ENCODE results near the gene CTNNA3.
"Not testable (repeated sequence)": the region's sequence is repeated elsewhere in the genome, so short reads cannot be mapped to it uniquely, and the experiment has no call there.

The CTNNA3 gene

DNA sequence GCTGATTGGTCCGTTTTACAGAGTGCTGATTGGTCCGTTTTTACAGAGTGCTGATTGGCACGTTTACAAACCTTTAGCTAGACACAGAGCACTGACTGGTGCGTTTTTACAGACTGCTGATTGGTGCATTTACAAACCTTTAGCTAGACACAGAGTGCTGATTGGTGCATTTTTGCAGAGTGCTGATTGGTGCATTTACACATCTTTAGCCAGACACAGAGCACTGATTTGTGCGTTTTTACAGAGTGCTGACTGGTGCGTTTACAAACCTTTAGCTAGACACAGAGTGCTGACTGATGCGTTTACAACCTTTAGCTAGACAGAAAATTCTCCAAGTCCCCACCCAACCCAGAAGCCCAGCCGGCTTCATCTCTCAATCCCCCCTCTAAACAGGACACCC is 11.9 kb downstream of the CTNNA3 start:
- H3K4me1 ChIP-seq; H3K4me3 ChIP-seq; H3K9me3 ChIP-seq; in situ Hi-C loops (cut with MboI; ENCODE audit: low sequenced_read_pairs); H3K27me3 ChIP-seq (ENCODE audit: low read depth); DNase-seq (ENCODE audit: low spot score in 2 of 2); H3K36me3 ChIP-seq (replicated peaks): not testable (repeated sequence)

DNA sequence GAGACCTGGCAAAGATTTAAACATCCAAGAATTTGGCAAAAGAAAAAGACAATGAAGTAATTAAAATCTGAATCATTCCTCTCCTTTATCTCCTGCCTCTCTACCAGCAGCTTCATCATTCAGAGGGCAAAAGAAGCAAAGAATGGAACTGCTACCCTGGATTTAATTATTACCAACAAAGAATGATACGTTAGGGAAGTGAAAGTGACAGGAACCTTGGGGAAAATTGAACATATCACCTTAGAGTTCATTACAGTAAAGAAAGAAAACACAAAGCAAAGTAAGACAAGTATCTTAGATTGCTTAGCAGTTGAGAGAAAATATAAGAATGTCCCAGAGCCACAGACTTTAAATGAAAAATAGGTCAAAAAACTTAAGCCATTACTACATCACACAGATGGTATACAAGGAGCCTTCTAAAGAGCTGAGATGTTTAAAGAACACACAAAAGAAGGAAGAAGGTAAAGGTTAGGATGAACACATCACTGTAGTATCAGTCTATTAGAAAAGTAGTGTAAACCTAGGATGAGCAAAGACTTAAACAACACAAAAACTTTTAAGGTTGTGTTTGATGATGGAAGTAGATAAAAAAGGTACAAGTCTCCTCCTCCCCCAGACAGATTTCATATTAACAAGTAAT is 17.5 kb downstream of the CTNNA3 start:
- no peaks in the 10 kb centered on the region for H3K36me3 ChIP-seq (replicated peaks)
- in situ Hi-C loops (cut with MboI; ENCODE audit: low sequenced_read_pairs), result no loop called here
- H3K27me3 ChIP-seq (ENCODE audit: low read depth), result peaks cover 4% of the 10 kb centered on the region; the same call in 1 of the 2 replicates
- H3K9me3 ChIP-seq, result no peaks in the 10 kb centered on the region; the same call in 1 of the 2 replicates
- H3K4me1 ChIP-seq, result no peaks in the 10 kb centered on the region
- no peak for DNase-seq (ENCODE audit: low spot score in 2 of 2)
- H3K4me3 ChIP-seq, result no peak overlapping the region

- DNase-seq (ENCODE audit: low spot score in 2 of 2), result no peak
- no peak overlapping the region for H3K4me3 ChIP-seq
- H3K36me3 ChIP-seq (replicated peaks), result no peaks in the 10 kb centered on the region
- no peaks in the 10 kb centered on the region for H3K4me1 ChIP-seq
- in situ Hi-C loops (cut with MboI; ENCODE audit: low sequenced_read_pairs), result no loop called here
- no peaks in the 10 kb centered on the region for H3K9me3 ChIP-seq
- H3K27me3 ChIP-seq (ENCODE audit: low read depth), result peaks cover 4% of the 10 kb centered on the region; the same call in 1 of the 2 replicates
These were observed 19.7 kb downstream of the CTNNA3 start for GRCh38 chr10:67676208-67676825.

DNA sequence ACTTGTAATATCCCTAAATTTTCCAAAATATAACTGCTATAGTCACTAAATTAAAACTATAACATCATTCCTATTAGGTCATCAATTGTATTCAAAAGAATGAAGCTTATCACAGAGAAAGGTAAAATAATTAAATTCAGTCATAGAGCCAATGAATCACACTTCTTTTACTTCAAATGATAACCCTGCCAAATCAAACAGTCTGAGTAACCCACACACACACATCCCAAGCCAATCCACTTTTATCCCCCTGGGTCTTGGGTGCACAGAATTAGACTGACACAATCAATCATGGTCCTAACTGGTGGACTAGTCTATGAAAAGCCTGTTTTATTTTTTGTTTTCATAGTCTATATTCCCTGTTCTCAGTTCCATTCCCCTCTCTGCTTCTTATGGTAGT is 25.6 kb downstream of the CTNNA3 start:
- DNase-seq (ENCODE audit: low spot score in 2 of 2), result no peak
- H3K4me1 ChIP-seq, result peaks cover 2% of the 10 kb centered on the region; the same call in 1 of the 2 replicates
- no peaks in the 10 kb centered on the region for H3K27me3 ChIP-seq (ENCODE audit: low read depth)
- no peak overlapping the region for H3K4me3 ChIP-seq
- no peaks in the 10 kb centered on the region for H3K9me3 ChIP-seq
- in situ Hi-C loops (cut with MboI; ENCODE audit: low sequenced_read_pairs), result no loop called here
- H3K36me3 ChIP-seq (replicated peaks), result no peaks in the 10 kb centered on the region

DNA sequence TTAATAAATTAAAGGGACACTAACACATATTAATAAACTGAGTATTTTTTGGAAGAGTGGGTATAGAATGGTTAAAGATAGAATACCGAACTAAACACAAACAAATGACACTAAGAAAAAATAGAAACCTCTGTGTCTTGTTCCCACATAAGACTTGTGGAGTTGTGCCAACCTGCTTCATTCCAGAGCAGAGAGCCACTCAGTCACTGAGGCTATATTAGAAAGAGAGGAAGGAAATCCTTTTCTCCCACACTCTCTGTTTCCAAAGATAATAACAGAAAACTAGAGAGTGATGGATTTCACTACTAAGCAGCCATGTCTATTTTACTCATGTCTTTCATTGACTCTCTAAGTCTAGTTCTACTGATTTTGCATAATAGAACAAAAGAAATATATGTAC is 26.0 kb downstream of the CTNNA3 start:
- in situ Hi-C loops (cut with MboI; ENCODE audit: low sequenced_read_pairs), result no loop called here
- H3K9me3 ChIP-seq, result no peaks in the 10 kb centered on the region
- no peak for DNase-seq (ENCODE audit: low spot score in 2 of 2)

DNA sequence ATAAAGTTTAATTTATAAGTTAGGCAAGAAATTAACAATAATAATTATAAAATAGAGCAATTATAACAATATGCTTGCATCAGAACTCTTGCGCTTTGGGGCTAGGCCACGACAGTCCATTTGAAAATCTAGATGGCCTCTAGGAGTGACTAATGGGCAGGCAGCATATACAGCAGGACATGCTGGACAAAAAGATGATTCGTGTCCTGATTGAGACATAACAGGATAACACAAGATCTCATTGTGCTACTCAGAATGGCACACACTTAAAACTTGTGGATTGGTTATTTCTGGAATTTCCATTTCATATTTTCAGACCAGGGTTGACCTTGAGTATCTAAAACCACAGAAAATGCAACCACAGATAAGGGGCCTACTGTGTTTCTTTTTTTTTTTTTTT is 27.5 kb downstream of the CTNNA3 start:
- Histone ChIP-seq H3K4me3 (no peak overlapping the region), H3K4me1 (peaks cover 2% of the 10 kb centered on the region; the same call in 1 of the 2 replicates), H3K36me3 (replicated peaks) (no peaks in the 10 kb centered on the region), H3K9me3 (no peaks in the 10 kb centered on the region), H3K27me3 (ENCODE audit: low read depth) (no peaks in the 10 kb centered on the region)
- in situ Hi-C loops (cut with MboI; ENCODE audit: low sequenced_read_pairs), result no loop called here
- no peak for DNase-seq (ENCODE audit: low spot score in 2 of 2)

More for the DNA sequence above, 26.0 kb downstream of the CTNNA3 start:
- H3K27me3 ChIP-seq (ENCODE audit: low read depth), result no peaks in the 10 kb centered on the region
- H3K4me1 ChIP-seq, result peaks cover 2% of the 10 kb centered on the region; the same call in 1 of the 2 replicates
- no peak overlapping the region for H3K4me3 ChIP-seq
- H3K36me3 ChIP-seq (replicated peaks), result no peaks in the 10 kb centered on the region

DNA sequence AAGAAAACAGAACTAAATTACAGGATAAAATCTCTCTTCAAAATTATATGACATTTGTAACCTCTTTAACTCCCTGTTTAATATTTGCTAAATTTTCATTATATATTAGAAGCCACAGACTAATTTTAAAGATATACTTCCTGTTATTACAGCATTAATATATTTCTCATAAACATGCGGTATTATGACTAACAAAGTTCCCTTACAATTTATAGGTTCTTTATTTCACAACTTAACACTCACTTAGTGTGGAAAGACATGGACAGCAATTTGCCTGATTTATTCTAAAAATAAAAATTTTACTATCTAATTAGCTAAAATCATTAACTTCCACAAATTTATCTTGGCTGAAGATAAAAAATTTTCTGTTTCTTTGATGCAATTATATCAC is 29.0 kb downstream of the CTNNA3 start:
- Histone ChIP-seq H3K9me3 (no peaks in the 10 kb centered on the region), H3K36me3 (replicated peaks) (no peaks in the 10 kb centered on the region), H3K27me3 (ENCODE audit: low read depth) (no peaks in the 10 kb centered on the region), H3K4me1 (peaks cover 2% of the 10 kb centered on the region; the same call in 1 of the 2 replicates), H3K4me3 (no peak overlapping the region)
- in situ Hi-C loops (cut with MboI; ENCODE audit: low sequenced_read_pairs), result no loop called here
- DNase-seq (ENCODE audit: low spot score in 2 of 2), result no peak

DNA sequence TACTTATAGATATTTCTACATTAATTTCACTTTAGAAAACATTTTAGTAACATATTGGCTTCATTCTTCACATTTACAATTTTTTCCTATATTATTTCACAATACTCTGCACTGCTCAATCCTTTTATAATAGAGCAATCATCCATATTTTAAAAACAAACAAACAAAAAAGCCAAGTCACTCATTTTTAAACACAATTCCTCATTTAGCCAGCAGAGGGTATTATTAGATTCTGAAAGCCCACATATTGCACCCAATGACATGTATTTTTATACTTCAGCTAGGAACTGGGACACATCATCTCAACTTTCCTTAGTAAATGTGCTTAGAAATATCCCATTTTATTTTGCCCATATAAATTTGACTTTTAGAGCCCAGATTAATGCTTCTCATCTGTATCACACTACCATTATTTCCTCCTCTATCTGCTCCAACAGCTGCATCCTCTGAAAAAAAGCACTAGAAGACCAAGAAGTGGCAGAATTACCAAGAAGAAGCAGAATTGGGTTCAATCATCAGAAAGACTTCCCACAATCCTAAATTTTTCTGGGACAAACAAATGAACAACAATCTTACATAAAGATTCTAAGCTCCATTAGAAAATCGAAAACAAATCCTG is 29.5 kb downstream of the CTNNA3 start:
- no peaks in the 10 kb centered on the region for H3K36me3 ChIP-seq (replicated peaks)
- in situ Hi-C loops (cut with MboI; ENCODE audit: low sequenced_read_pairs), result no loop called here
- no peak for DNase-seq (ENCODE audit: low spot score in 2 of 2)

DNA sequence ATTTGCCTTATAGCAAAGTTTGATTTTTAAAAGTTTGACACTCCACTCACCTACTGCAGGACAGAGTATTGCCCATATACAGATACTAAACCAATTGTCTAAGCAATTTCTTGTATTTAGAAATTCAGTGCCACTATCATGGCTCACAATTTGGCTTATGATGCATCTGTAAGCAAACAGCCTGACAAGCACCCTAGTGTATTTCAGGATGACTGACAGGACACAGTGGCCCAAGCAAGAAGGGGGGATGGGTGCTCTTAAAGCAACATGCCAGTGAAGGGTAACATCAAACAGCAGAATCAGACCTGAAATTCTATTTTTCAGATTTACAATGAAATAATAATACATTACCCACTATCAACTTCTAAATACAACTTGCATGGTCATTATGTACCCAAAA is 30.5 kb downstream of the CTNNA3 start:
- in situ Hi-C loops (cut with MboI; ENCODE audit: low sequenced_read_pairs), result no loop called here
- Histone ChIP-seq H3K36me3 (replicated peaks) (no peaks in the 10 kb centered on the region), H3K27me3 (ENCODE audit: low read depth) (no peaks in the 10 kb centered on the region), H3K4me1 (peaks cover 2% of the 10 kb centered on the region; the same call in 1 of the 2 replicates), H3K9me3 (no peaks in the 10 kb centered on the region), H3K4me3 (no peak overlapping the region)
- DNase-seq (ENCODE audit: low spot score in 2 of 2), result peak in 1 of 2 experiments; percentile 20

More for the DNA sequence above, 29.5 kb downstream of the CTNNA3 start:
- no peaks in the 10 kb centered on the region for H3K9me3 ChIP-seq
- no peaks in the 10 kb centered on the region for H3K27me3 ChIP-seq (ENCODE audit: low read depth)
- no peak overlapping the region for H3K4me3 ChIP-seq
- peaks cover 2% of the 10 kb centered on the region; the same call in 1 of the 2 replicates for H3K4me1 ChIP-seq

DNA sequence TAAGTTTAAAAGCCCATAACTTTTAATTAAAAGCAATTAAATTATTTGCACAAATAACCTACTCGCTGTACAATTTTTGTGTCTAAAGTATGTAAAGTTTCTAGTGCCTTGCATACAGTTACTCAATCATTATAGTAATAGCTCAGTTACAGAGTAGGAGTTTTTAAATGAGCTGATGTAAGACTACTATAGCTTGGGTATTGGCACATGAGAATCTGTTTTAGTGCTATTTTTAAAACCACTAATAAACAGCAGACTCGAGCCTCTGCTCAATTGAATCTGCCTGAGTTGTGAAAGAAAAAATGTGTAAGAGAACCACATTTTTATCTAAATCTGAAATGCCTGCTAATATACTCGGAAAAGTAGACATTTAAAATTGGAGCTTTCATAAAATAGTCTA is 31.1 kb downstream of the CTNNA3 start:
- in situ Hi-C loops (cut with MboI; ENCODE audit: low sequenced_read_pairs), result no loop called here
- no peaks in the 10 kb centered on the region for H3K27me3 ChIP-seq (ENCODE audit: low read depth)
- no peaks in the 10 kb centered on the region for H3K36me3 ChIP-seq (replicated peaks)
- DNase-seq (ENCODE audit: low spot score in 2 of 2), result no peak
- peaks cover 2% of the 10 kb centered on the region; the same call in 1 of the 2 replicates for H3K4me1 ChIP-seq
- H3K9me3 ChIP-seq, result no peaks in the 10 kb centered on the region
- H3K4me3 ChIP-seq, result no peak overlapping the region

DNA sequence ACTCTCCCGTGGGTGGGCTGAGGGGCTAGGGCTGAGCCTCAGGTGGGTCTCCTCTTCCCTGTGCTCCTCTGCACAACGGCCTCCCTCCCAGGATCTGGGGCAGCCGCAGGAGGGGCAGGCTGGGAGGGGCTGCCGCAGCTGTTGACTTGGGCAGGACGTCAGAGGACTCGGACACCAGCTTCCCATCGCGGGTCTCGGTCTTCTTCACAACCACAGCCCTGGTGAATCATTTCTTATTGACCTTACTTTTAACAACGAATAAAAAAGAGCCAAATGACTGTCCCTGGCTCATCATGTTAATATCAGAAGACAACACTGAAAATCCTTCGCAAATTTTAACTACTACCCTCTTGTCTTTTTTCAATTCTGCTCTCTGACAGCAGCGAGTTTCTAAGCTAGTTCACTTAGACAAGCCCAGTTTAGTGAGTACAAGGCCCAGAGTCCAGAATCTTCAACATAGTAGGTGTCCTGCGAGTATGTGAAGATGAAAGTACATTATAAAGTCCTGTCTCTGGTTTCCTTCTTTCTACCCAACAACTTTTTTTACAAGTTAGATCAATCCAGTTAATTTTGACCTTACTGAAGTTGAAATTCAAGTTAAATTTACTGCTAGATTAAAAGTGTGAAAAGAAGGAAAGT is 32.4 kb downstream of the CTNNA3 start:
- Histone ChIP-seq H3K27me3 (ENCODE audit: low read depth) (no peaks in the 10 kb centered on the region), H3K36me3 (replicated peaks) (no peaks in the 10 kb centered on the region), H3K4me3 (no peak overlapping the region), H3K9me3 (no peaks in the 10 kb centered on the region), H3K4me1 (peaks cover 2% of the 10 kb centered on the region; the same call in 1 of the 2 replicates)
- DNase-seq (ENCODE audit: low spot score in 2 of 2), result no peak
- in situ Hi-C loops (cut with MboI; ENCODE audit: low sequenced_read_pairs), result no loop called here

- Histone ChIP-seq H3K9me3 (no peaks in the 10 kb centered on the region), H3K4me1 (peaks cover 7% of the 10 kb centered on the region; the same call in 1 of the 2 replicates), H3K36me3 (replicated peaks) (no peaks in the 10 kb centered on the region), H3K4me3 (no peak overlapping the region), H3K27me3 (ENCODE audit: low read depth) (no peaks in the 10 kb centered on the region)
- no peak for DNase-seq (ENCODE audit: low spot score in 2 of 2)
- in situ Hi-C loops (cut with MboI; ENCODE audit: low sequenced_read_pairs), result no loop called here
These were observed 33.6 kb downstream of the CTNNA3 start for GRCh38 chr10:67662415-67662814.

GRCh38 chr10:67659497-67659896 is 36.5 kb downstream of the CTNNA3 start:
- Histone ChIP-seq H3K27me3 (ENCODE audit: low read depth) (no peaks in the 10 kb centered on the region), H3K36me3 (replicated peaks) (no peaks in the 10 kb centered on the region), H3K4me1 (0 out of 2 replicates have a peak, but pooled peaks cover 4% of the 10 kb centered on the region), H3K9me3 (no peaks in the 10 kb centered on the region), H3K4me3 (no peak overlapping the region)
- DNase-seq (ENCODE audit: low spot score in 2 of 2), result no peak
- in situ Hi-C loops (cut with MboI; ENCODE audit: low sequenced_read_pairs), result no loop called here

DNA sequence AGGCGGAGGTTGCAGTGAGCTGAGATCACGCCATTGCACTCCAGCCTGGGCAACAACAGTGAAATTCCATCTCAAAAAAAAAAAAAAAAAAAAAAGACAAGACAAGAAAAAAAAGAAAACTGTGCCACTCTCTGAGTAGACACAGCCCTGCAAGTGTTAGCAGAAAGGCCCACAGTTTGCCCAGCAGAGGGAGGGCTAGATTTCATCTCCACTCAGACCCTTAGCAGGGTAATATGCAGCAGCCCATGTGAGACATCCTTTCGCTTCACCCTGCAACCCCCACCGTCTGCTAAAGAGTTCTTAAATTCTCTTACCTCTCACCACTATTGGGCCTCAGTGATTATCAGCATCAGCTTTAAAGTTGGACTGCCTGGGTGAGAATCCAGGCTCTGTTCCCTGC is 38.2 kb downstream of the CTNNA3 start:
- Histone ChIP-seq H3K27me3 (ENCODE audit: low read depth) (no peaks in the 10 kb centered on the region), H3K9me3 (no peaks in the 10 kb centered on the region), H3K4me1 (0 out of 2 replicates have a peak, but pooled peaks cover 4% of the 10 kb centered on the region), H3K36me3 (replicated peaks) (no peaks in the 10 kb centered on the region), H3K4me3 (no peak overlapping the region)
- DNase-seq (ENCODE audit: low spot score in 2 of 2), result no peak
- in situ Hi-C loops (cut with MboI; ENCODE audit: low sequenced_read_pairs), result no loop called here

All from HAP-1 (cell line).